ENCODE results near the gene ALDH3A1. TPM values are rescaled to one million over a fixed set of nuclear protein-coding genes. Genes with fewer than 3 reads are reported as not detected.

The ALDH3A1 gene
- total RNA-seq, 2 experiments from 2014 or later: not detected

DNA sequence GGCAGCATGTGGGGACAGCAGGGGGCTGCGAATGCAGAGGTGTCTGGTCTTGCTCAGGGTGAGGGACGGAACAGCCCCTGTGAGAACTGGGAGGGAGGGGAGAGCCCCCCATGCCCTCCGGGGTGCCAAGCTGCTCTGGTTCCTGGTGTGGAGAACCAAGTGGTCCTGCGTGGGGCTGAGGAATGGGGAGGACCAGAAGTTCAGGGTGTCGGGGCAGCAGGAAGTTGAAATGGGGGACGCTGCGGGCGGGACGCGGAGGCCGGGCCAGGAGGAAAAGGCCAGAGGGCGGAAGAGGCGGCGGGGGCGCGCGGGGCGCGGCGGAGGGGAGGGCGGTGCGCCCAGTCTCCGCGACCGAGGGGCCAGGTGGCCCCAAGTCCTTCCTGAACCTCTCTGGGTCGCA, 3.6 kb downstream of the ALDH3A1 start:
- CTCF ChIA-PET: interaction anchor here (0.7 to 2.0 kb wide), 7 partner anchors 9 to 210 kb away, joined by 3 to 8 read pairs (median 4); no protein-coding TSS in a partner anchor

GRCh38 chr17:19743101-19744100, 4.7 kb downstream of the ALDH3A1 start:
- Mint-ChIP-seq H3K36me3 (ENCODE audit: low read depth) (no peaks in the 10 kb centered on the region), H3K4me1 (peaks cover 8% of the 10 kb centered on the region), H3K4me3 (no peak overlapping the region), H3K27me3 (peaks cover 5% of the 10 kb centered on the region), H3K9me3 (no peaks in the 10 kb centered on the region), H3K27ac (no peak overlapping the region)
- DNase-seq: no peak
- ChIA-PET POLR2A (no interaction called here), CTCF (interaction anchor here (1.5 to 2.0 kb wide), 2 partner anchors 17 to 23 kb away, joined by 4 to 6 read pairs; no protein-coding TSS in a partner anchor)

More for the DNA sequence above, 3.6 kb downstream of the ALDH3A1 start:
- H3K27me3 Mint-ChIP-seq: peaks cover 5% of the 10 kb centered on the region
- H3K9me3 Mint-ChIP-seq: no peaks in the 10 kb centered on the region
- peaks cover 8% of the 10 kb centered on the region for H3K4me1 Mint-ChIP-seq
- no peaks in the 10 kb centered on the region for H3K36me3 Mint-ChIP-seq (ENCODE audit: low read depth)
- no peak for DNase-seq
- POLR2A ChIA-PET: no interaction called here
- H3K27ac Mint-ChIP-seq: no peak overlapping the region
- H3K4me3 Mint-ChIP-seq: peak overlapping the region; percentile 27

GRCh38 chr17:19742495-19742894, 5.6 kb downstream of the ALDH3A1 start:
- H3K4me3 Mint-ChIP-seq: no peak overlapping the region
- DNase-seq: no peak
- no peaks in the 10 kb centered on the region for H3K36me3 Mint-ChIP-seq (ENCODE audit: low read depth)
- ChIA-PET CTCF (interaction anchor here (0.7 kb wide), 1 partner anchor 95 kb away, joined by 3 read pairs; no protein-coding TSS in a partner anchor), POLR2A (no interaction called here)
- no peaks in the 10 kb centered on the region for H3K9me3 Mint-ChIP-seq
- H3K27ac Mint-ChIP-seq: no peak overlapping the region
- H3K27me3 Mint-ChIP-seq: peaks cover 3% of the 10 kb centered on the region
- peaks cover 8% of the 10 kb centered on the region for H3K4me1 Mint-ChIP-seq

- CTCF ChIA-PET: interaction anchor here (0.7 kb wide), 1 partner anchor 94 kb away, joined by 3 read pairs; no protein-coding TSS in a partner anchor
- peaks cover 3% of the 10 kb centered on the region for H3K27me3 Mint-ChIP-seq
- no peaks in the 10 kb centered on the region for H3K36me3 Mint-ChIP-seq (ENCODE audit: low read depth)
- peaks cover 8% of the 10 kb centered on the region for H3K4me1 Mint-ChIP-seq
- no peaks in the 10 kb centered on the region for H3K9me3 Mint-ChIP-seq
- no peak for DNase-seq
- POLR2A ChIA-PET: no interaction called here
- H3K4me3 Mint-ChIP-seq: no peak overlapping the region
- no peak overlapping the region for H3K27ac Mint-ChIP-seq
Observed at GRCh38 chr17:19741832-19742457, 6.2 kb downstream of the ALDH3A1 start.

DNA sequence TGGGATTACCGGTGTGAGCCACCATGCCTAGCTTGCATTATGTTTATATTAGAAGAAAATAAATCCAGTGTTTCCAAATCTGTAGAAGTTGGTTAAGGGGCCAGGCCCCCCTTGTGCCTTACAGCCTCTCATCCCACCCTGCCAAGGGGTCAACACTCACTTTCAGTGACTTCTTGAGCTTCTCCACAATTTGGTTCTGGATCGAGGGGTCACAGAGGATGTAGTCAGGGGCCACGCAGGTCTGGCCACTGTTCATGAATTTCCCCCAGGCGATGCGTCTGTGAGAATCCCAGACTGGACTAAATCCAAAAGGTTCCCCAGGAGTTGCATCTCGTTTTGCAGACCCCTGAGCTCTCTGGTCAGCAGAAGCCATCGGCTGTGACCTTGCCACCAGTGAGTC, 7.2 kb downstream of the ALDH3A1 start:
- H3K27me3 Mint-ChIP-seq: peaks cover 3% of the 10 kb centered on the region
- H3K4me3 Mint-ChIP-seq: no peak overlapping the region
- CTCF ChIA-PET: no interaction called here
- DNase-seq: no peak
- H3K9me3 Mint-ChIP-seq: no peaks in the 10 kb centered on the region
- H3K36me3 Mint-ChIP-seq (ENCODE audit: low read depth): no peaks in the 10 kb centered on the region
- H3K4me1 Mint-ChIP-seq: peaks cover 8% of the 10 kb centered on the region
- POLR2A ChIA-PET: no interaction called here
- H3K27ac Mint-ChIP-seq: no peak overlapping the region

DNA sequence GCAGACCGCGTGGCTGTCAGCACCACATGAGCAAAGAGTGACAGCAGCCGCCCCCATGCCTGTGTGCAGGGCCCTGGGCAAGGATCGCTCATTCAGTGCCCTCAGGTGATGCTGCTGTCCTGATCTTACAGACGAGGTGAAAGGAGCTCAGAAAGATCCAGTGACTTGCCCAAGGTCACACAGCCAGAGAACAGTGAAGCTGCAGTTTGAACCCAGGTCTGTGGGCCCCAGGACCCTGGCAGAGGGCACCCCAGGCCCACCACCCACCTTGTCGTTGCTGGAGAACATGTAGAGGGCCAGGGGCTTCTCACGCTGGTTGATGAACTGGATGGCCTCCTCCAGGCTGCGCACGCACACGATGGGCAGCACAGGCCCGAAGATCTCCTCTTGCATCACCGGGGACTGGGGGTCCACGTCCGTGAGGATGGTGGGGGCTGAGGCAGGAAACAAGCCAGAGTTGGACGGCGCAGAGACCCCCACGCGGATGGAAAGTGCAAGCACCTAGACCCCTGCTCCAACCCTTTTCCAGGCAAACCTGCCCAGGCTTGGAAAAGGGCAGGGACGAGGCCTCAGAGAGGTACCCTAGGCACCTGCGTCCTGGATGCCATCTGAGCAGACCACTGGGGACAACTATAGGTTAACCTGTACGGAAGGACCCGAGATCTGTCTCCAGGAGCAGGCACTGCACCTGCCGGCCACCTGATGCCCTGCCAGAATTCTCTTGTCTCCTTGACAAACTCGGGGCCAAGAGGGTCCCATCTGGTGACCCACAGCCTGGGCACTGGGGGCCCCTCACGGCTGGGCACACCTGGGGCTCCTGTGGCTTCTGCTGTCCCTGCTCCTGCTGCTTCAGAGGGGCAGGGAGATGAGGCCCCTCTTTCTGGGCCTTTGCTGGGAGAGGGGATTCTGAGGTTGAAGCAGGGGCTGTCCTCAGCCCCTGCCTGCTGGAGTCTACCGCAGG, 8.6 kb downstream of the ALDH3A1 start:
- Mint-ChIP-seq H3K36me3 (ENCODE audit: low read depth) (no peaks in the 10 kb centered on the region), H3K27ac (no peak overlapping the region), H3K27me3 (no peaks in the 10 kb centered on the region), H3K9me3 (no peaks in the 10 kb centered on the region), H3K4me1 (peaks cover 2% of the 10 kb centered on the region), H3K4me3 (no peak overlapping the region)
- CTCF ChIA-PET: no interaction called here
- no peak for DNase-seq
- POLR2A ChIA-PET: no interaction called here

GRCh38 chr17:19738757-19739156, 9.3 kb downstream of the ALDH3A1 start:
- no peaks in the 10 kb centered on the region for H3K27me3 Mint-ChIP-seq
- no peaks in the 10 kb centered on the region for H3K36me3 Mint-ChIP-seq (ENCODE audit: low read depth)
- no peaks in the 10 kb centered on the region for H3K9me3 Mint-ChIP-seq
- ChIA-PET POLR2A (no interaction called here), CTCF (no interaction called here)
- no peak overlapping the region for H3K27ac Mint-ChIP-seq
- H3K4me3 Mint-ChIP-seq: no peak overlapping the region
- DNase-seq: no peak
- H3K4me1 Mint-ChIP-seq: no peaks in the 10 kb centered on the region

GRCh38 chr17:19738073-19738449, 10.0 kb downstream of the ALDH3A1 start:
- no peak overlapping the region for H3K27ac Mint-ChIP-seq

DNA sequence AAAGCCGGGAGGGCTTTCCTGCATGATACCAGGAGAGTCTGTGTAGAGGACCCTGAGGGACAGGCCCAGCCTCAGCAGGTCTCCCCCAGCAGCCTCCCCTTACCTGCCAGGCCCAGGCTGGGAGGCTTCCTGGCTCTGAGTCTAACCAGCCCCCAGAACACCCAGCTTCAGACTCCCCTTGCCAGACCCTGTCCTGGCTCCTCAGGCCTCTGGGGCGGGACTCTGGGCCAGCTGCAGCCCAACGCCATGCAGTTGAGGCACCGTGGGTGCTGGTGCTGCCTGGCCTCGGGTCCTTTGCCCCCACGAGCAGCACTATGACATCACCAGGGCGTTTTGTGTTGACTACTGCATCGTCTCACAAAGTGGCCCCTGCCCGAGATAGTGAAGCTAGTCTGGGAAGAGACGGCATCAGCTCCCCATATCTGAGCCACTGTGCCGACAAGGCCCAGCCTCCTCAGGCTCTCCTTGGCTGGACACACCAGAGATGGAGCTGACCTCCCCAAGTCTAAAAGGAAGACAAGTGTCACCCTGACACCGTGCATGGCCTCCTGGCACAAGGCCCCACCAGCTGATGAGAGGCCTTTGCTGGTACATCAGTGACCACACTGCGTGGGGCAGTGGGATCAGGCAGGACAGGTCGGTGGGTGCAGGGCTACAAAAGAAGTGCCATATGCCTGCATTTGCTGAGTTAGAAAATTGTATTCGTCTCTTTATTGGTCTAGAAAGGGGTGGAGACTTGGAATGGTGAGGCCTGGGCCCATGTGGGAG, 10.6 kb downstream of the ALDH3A1 start:
- Mint-ChIP-seq H3K4me1 (no peaks in the 10 kb centered on the region), H3K4me3 (no peak overlapping the region), H3K27me3 (no peaks in the 10 kb centered on the region), H3K27ac (no peak overlapping the region), H3K9me3 (no peaks in the 10 kb centered on the region), H3K36me3 (ENCODE audit: low read depth) (no peaks in the 10 kb centered on the region)
- ChIA-PET POLR2A (no interaction called here), CTCF (no interaction called here)
- no peak for DNase-seq

More at GRCh38 chr17:19738073-19738449, 10.0 kb downstream of the ALDH3A1 start:
- no peak overlapping the region for H3K4me3 Mint-ChIP-seq
- no peak for DNase-seq
- no peaks in the 10 kb centered on the region for H3K9me3 Mint-ChIP-seq
- H3K36me3 Mint-ChIP-seq (ENCODE audit: low read depth): no peaks in the 10 kb centered on the region
- H3K27me3 Mint-ChIP-seq: no peaks in the 10 kb centered on the region
- ChIA-PET POLR2A (no interaction called here), CTCF (no interaction called here)
- H3K4me1 Mint-ChIP-seq: no peaks in the 10 kb centered on the region

GRCh38 chr17:19736071-19736470, 12.0 kb downstream of the ALDH3A1 start:
- H3K9me3 Mint-ChIP-seq: no peaks in the 10 kb centered on the region
- POLR2A ChIA-PET: no interaction called here

GRCh38 chr17:19733953-19734526, 14.1 kb downstream of the ALDH3A1 start:
- no peaks in the 10 kb centered on the region for H3K4me1 Mint-ChIP-seq
- no peaks in the 10 kb centered on the region for H3K36me3 Mint-ChIP-seq (ENCODE audit: low read depth)
- no peak overlapping the region for H3K4me3 Mint-ChIP-seq
- ChIA-PET POLR2A (interaction anchor here (0.8 kb wide), 1 partner anchor 113 kb away, joined by 3 read pairs; no protein-coding TSS in a partner anchor), CTCF (no interaction called here)
- H3K27me3 Mint-ChIP-seq: no peaks in the 10 kb centered on the region
- no peaks in the 10 kb centered on the region for H3K9me3 Mint-ChIP-seq
- H3K27ac Mint-ChIP-seq: no peak overlapping the region
- DNase-seq: no peak

More at GRCh38 chr17:19736071-19736470, 12.0 kb downstream of the ALDH3A1 start:
- H3K4me1 Mint-ChIP-seq: no peaks in the 10 kb centered on the region
- H3K27me3 Mint-ChIP-seq: no peaks in the 10 kb centered on the region
- H3K4me3 Mint-ChIP-seq: no peak overlapping the region
- H3K36me3 Mint-ChIP-seq (ENCODE audit: low read depth): no peaks in the 10 kb centered on the region
- DNase-seq: no peak
- CTCF ChIA-PET: interaction anchor here (0.6 kb wide), 1 partner anchor 572 kb away, joined by 3 read pairs; no protein-coding TSS in a partner anchor
- H3K27ac Mint-ChIP-seq: no peak overlapping the region

DNA sequence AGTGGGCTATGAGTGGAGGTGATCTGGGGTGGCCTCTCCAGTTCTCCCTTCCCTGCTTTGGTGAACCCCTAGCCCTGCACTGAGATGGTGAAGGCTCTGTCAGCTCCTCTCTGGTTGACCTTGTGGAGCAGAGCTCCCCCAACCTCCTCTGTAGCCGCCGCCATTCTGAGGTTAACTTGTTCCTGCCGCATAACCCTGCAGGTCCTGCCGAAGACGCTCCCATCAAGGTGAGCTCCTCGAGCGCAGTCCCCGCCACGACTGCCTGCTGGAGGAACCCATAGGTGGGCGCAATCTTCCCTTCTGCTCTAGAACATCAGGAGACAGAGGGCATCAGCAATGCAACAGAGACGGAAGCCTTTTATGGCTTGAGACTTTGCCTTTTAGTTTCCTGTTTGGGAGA, 16.5 kb downstream of the ALDH3A1 start:
- no peak overlapping the region for H3K27ac Mint-ChIP-seq
- CTCF ChIA-PET: no interaction called here
- POLR2A ChIA-PET: no interaction called here

More for the DNA sequence above, 16.5 kb downstream of the ALDH3A1 start:
- H3K4me3 Mint-ChIP-seq: no peak overlapping the region
- DNase-seq: no peak
- H3K36me3 Mint-ChIP-seq (ENCODE audit: low read depth): no peaks in the 10 kb centered on the region
- H3K9me3 Mint-ChIP-seq: no peaks in the 10 kb centered on the region
- no peaks in the 10 kb centered on the region for H3K27me3 Mint-ChIP-seq
- H3K4me1 Mint-ChIP-seq: no peaks in the 10 kb centered on the region

Measured in activated CD4-positive, alpha-beta T cell treated with anti-CD3 and anti-CD28 coated beads, Interleukin-2, amount 10 ng/mL, durations not matched to agents 7 days and 5 days (primary cell).